ENCODE data around the gene HOXC5. TPM values are rescaled to one million over a fixed set of nuclear protein-coding genes. Genes with fewer than 3 reads are reported as not detected.

The HOXC5 gene
- total RNA-seq, 2 donors from 2014 or later = not detected

GRCh38 chr12:54012631-54013409 lies 20.0 kb upstream of the HOXC5 start:
- no peak for TF ChIP-seq CTCF (conservative IDR thresholded peaks at IDR 0.05)
- Mint-ChIP-seq H3K27me3 (ENCODE audit: insufficient read depth) (peaks cover 99% of the 10 kb centered on the region), H3K27ac (no peak overlapping the region)

GRCh38 chr12:54014377-54015017 lies 18.4 kb upstream of the HOXC5 start:
- Mint-ChIP-seq H3K9me3 (peaks cover 3% of the 10 kb centered on the region), H3K4me1 (peaks cover 6% of the 10 kb centered on the region), H3K4me3 (no peak overlapping the region), H3K27ac (no peak overlapping the region), H3K36me3 (ENCODE audit: low read depth) (no peaks in the 10 kb centered on the region), H3K27me3 (ENCODE audit: insufficient read depth) (peaks cover 99% of the 10 kb centered on the region)
- WGBS, 2 experiments (ENCODE audit: insufficient coverage in 1 of 2, insufficient read length in 1 of 2) = 6 to 9% methylated on average over 13 to 36 of the region's 36 CpGs
- H3K27ac ChIP-seq (ENCODE audit: low read depth, low read length) = no peak overlapping the region
- no peak overlapping the region for H3K9ac ChIP-seq (ENCODE audit: extremely low read depth, low read length, poor library complexity, severe bottlenecking)
- no peaks in the 10 kb centered on the region for H3K9me3 ChIP-seq (ENCODE audit: control insufficient read depth, low read length)
- H3K4me3 ChIP-seq (ENCODE audit: low read length) = no peak overlapping the region
- peaks cover 100% of the 10 kb centered on the region for H3K27me3 ChIP-seq (ENCODE audit: control insufficient read depth, insufficient read depth, low read length, poor library complexity, severe bottlenecking)
- no peaks in the 10 kb centered on the region for H3K4me1 ChIP-seq (ENCODE audit: control insufficient read depth, insufficient read depth, low read length)
- no peaks in the 10 kb centered on the region for H3K36me3 ChIP-seq (ENCODE audit: control insufficient read depth, insufficient read depth, low read length)
- TF ChIP-seq CTCF (conservative IDR thresholded peaks at IDR 0.05) = no peak
- no peak for DNase-seq

More at GRCh38 chr12:54012631-54013409, 20.0 kb upstream of the HOXC5 start:
- Mint-ChIP-seq H3K4me3 (no peak overlapping the region), H3K9me3 (peaks cover 3% of the 10 kb centered on the region), H3K4me1 (peaks cover 6% of the 10 kb centered on the region), H3K36me3 (ENCODE audit: low read depth) (no peaks in the 10 kb centered on the region)
- no peaks in the 10 kb centered on the region for H3K36me3 ChIP-seq (ENCODE audit: control insufficient read depth, insufficient read depth, low read length)
- H3K27me3 ChIP-seq (ENCODE audit: control insufficient read depth, insufficient read depth, low read length, poor library complexity, severe bottlenecking) = peaks cover 99% of the 10 kb centered on the region
- DNase-seq = no peak
- no peaks in the 10 kb centered on the region for H3K4me1 ChIP-seq (ENCODE audit: control insufficient read depth, insufficient read depth, low read length)
- H3K9ac ChIP-seq (ENCODE audit: extremely low read depth, low read length, poor library complexity, severe bottlenecking) = no peak overlapping the region
- H3K4me3 ChIP-seq (ENCODE audit: low read length) = no peak overlapping the region
- no peaks in the 10 kb centered on the region for H3K9me3 ChIP-seq (ENCODE audit: control insufficient read depth, low read length)
- H3K27ac ChIP-seq (ENCODE audit: low read depth, low read length) = no peak overlapping the region
- WGBS, 2 experiments (ENCODE audit: insufficient coverage in 1 of 2, insufficient read length in 1 of 2) = 0 to 25% methylated on average over 2 to 6 of the region's 6 CpGs

GRCh38 chr12:54015018-54015931 lies 17.6 kb upstream of the HOXC5 start:
- H3K27ac Mint-ChIP-seq = no peak overlapping the region
- Histone ChIP-seq H3K4me1 (ENCODE audit: control insufficient read depth, insufficient read depth, low read length) (no peaks in the 10 kb centered on the region), H3K9ac (ENCODE audit: extremely low read depth, low read length, poor library complexity, severe bottlenecking) (no peak overlapping the region), H3K9me3 (ENCODE audit: control insufficient read depth, low read length) (no peaks in the 10 kb centered on the region), H3K27ac (ENCODE audit: low read depth, low read length) (no peak overlapping the region), H3K4me3 (ENCODE audit: low read length) (no peak overlapping the region), H3K27me3 (ENCODE audit: control insufficient read depth, insufficient read depth, low read length, poor library complexity, severe bottlenecking) (peaks cover 100% of the 10 kb centered on the region), H3K36me3 (ENCODE audit: control insufficient read depth, insufficient read depth, low read length) (no peaks in the 10 kb centered on the region)
- peaks cover 3% of the 10 kb centered on the region for H3K9me3 Mint-ChIP-seq
- peaks cover 99% of the 10 kb centered on the region for H3K27me3 Mint-ChIP-seq (ENCODE audit: insufficient read depth)
- no peaks in the 10 kb centered on the region for H3K36me3 Mint-ChIP-seq (ENCODE audit: low read depth)
- H3K4me3 Mint-ChIP-seq = no peak overlapping the region
- no peak for DNase-seq
- peaks cover 6% of the 10 kb centered on the region for H3K4me1 Mint-ChIP-seq
- TF ChIP-seq CTCF (conservative IDR thresholded peaks at IDR 0.05) = no peak
- 21 to 31% methylated on average over 12 to 22 of the region's 23 CpGs for WGBS, 2 experiments (ENCODE audit: insufficient coverage in 1 of 2, insufficient read length in 1 of 2)
